CD14-positive monocyte (primary cell): ENCODE measurements around the gene ABCG5. TPM values are rescaled to one million over a fixed set of nuclear protein-coding genes. Genes with fewer than 3 reads are reported as not detected.

Source experiments
- DNase-seq, 3 donors: peaks; one replicate each; pipeline ENCODE4 v3.0.0-alpha.2; 2011 to 2022
- H2AFZ ChIP-seq: 2 replicates; pipeline ENCODE4 v1.6.0; 2012; ENCODE audit warnings: mild to moderate bottlenecking, low read depth, low read length, inconsistent platforms; ENCODE audit not compliant: insufficient read depth, poor library complexity, severe bottlenecking
- H3K27ac ChIP-seq, 2 donors: 1 replicate in 1 of 2; 2 replicates in 1 of 2; pipeline ENCODE4 v1.5.1; 2012 to 2013; ENCODE audit warnings: low read length in 2 of 2, control low read depth in 1 of 2, inconsistent platforms in 1 of 2, low read depth in 1 of 2, mild to moderate bottlenecking in 1 of 2
- H3K27me3 ChIP-seq, 2 donors: one replicate each; pipeline versions ENCODE4 v1.6.0 to v1.6.1; 2011 to 2013; ENCODE audit warnings: low read length in 2 of 2; ENCODE audit not compliant: control insufficient read depth in 2 of 2, insufficient read depth in 2 of 2
- H3K36me3 ChIP-seq, 2 donors: replicated peaks in 1 of 2; 1 replicate in 1 of 2; 2 replicates in 1 of 2; pipeline versions ENCODE4 v1.5.1 to v1.6.1; 2012 to 2013; ENCODE audit warnings: low read length in 2 of 2, control low read depth in 1 of 2, inconsistent platforms in 1 of 2, mild to moderate bottlenecking in 1 of 2; ENCODE audit not compliant: insufficient read depth in 2 of 2, control insufficient read depth in 1 of 2
- H3K4me1 ChIP-seq, 2 donors: 1 replicate in 1 of 2; 2 replicates in 1 of 2; pipeline versions ENCODE4 v1.5.1 to v1.6.1; 2012 to 2013; ENCODE audit warnings: low read length in 2 of 2, control low read depth in 1 of 2, inconsistent platforms in 1 of 2, mild to moderate bottlenecking in 1 of 2, moderate library complexity in 1 of 2; ENCODE audit not compliant: insufficient read depth in 2 of 2, control insufficient read depth in 1 of 2
- H3K4me2 ChIP-seq: replicated peaks from 2 replicates; pipeline ENCODE3; 2012; ENCODE audit warnings: low read length, moderate library complexity, mild to moderate bottlenecking; ENCODE audit not compliant: poor library complexity, severe bottlenecking; ENCODE audit errors: extremely low read depth
- H3K4me3 ChIP-seq, 3 experiments: fragments of 200-600 bp in 1 of 3; sonication (generic) in 1 of 3; replicated peaks in 1 of 3; 1 replicate in 2 of 3; 2 replicates in 1 of 3; pipeline ENCODE4 v1.5.1; 2011 to 2013; ENCODE audit warnings: low read length in 3 of 3, mild to moderate bottlenecking in 3 of 3, control low read depth in 2 of 3, low read depth in 2 of 3, inconsistent platforms in 1 of 3, moderate library complexity in 1 of 3
- H3K79me2 ChIP-seq: 2 replicates; pipeline ENCODE4 v1.6.0; 2012; ENCODE audit warnings: mild to moderate bottlenecking, control low read depth, inconsistent platforms, low read length, moderate library complexity; ENCODE audit not compliant: insufficient read depth
- H3K9ac ChIP-seq: 2 replicates; pipeline ENCODE4 v1.6.0; 2017; ENCODE audit warnings: low read length, mild to moderate bottlenecking; ENCODE audit not compliant: insufficient read depth, poor library complexity, severe bottlenecking
- H3K9me3 ChIP-seq, 2 donors: replicated peaks in 1 of 2; 1 replicate in 1 of 2; 2 replicates in 1 of 2; pipeline versions ENCODE4 v1.5.1 to v1.6.1; 2012 to 2013; ENCODE audit warnings: low read length in 2 of 2, control low read depth in 1 of 2; ENCODE audit not compliant: control insufficient read depth in 1 of 2, insufficient read depth in 1 of 2
- H4K20me1 ChIP-seq: 2 replicates; pipeline ENCODE4 v1.6.0; 2012; ENCODE audit warnings: mild to moderate bottlenecking, low read length, control low read depth, moderate library complexity; ENCODE audit not compliant: insufficient read depth
- H3K27ac Mint-ChIP-seq, 7 donors: one replicate each; pipeline ENCODE4 v1.8.0; 2020; ENCODE audit warnings: mild to moderate bottlenecking in 7 of 7, mixed read lengths in 7 of 7, moderate library complexity in 6 of 7, inconsistent platforms in 2 of 7
- H3K27me3 Mint-ChIP-seq, 3 donors: one replicate each; pipeline ENCODE4 v1.8.0; 2021 to 2022; ENCODE audit warnings: low read depth in 3 of 3, mild to moderate bottlenecking in 3 of 3, mixed read lengths in 3 of 3, moderate library complexity in 3 of 3, inconsistent platforms in 1 of 3
- H3K36me3 Mint-ChIP-seq, 2 donors: one replicate each; pipeline ENCODE4 v1.8.0; 2020; ENCODE audit warnings: mixed read lengths in 2 of 2, inconsistent platforms in 1 of 2, mild to moderate bottlenecking in 1 of 2
- H3K4me1 Mint-ChIP-seq: one replicate; pipeline ENCODE4 v1.8.0; 2020; ENCODE audit warnings: mild to moderate bottlenecking, mixed read lengths
- H3K4me3 Mint-ChIP-seq, 2 donors: one replicate each; pipeline ENCODE4 v1.8.0; 2020; ENCODE audit warnings: mild to moderate bottlenecking in 2 of 2, mixed read lengths in 2 of 2, moderate library complexity in 1 of 2
- H3K9me3 Mint-ChIP-seq, 7 donors: one replicate each; pipeline ENCODE4 v1.8.0; 2020 to 2022; ENCODE audit warnings: mixed read lengths in 7 of 7, mild to moderate bottlenecking in 6 of 7, moderate library complexity in 6 of 7, inconsistent platforms in 2 of 7
- WGBS: methylation state at CpG from one replicate; pipeline ENCODE4 v1.1.5; 2013; ENCODE audit warnings: missing lambda C conversion rate; ENCODE audit not compliant: insufficient coverage; 5-methylcytosine and 5-hydroxymethylcytosine counted together
- intact Hi-C, 2 donors: fragments of 100-400 bp; cut with micrococcal nuclease; formaldehyde crosslinking; loops; one replicate each; pipeline versions ENCODE4 v1.15.0 to v1.15.1; 2023
- polyA plus RNA-seq, 3 donors: library from polyadenylated mRNA; depleted of rRNA in 1 of 3; unstranded in 2 of 3; stranded (reverse) in 1 of 3; fragments of 300-500 nt in 2 of 3; fragments of >200 nt in 1 of 3; fragmentation: Illumina TruSeq in 2 of 3; gene quantifications; 1 replicate in 2 of 3; 2 replicates in 1 of 3; pipeline ENCODE4 v1.2.3, GENCODE V29; 2012 to 2021
- TF ChIP-seq, protein P1 (sequence below): fragments of 200-600 bp; IDR thresholded peaks from one replicate; pipeline ENCODE4 v1.8.0; 2022; ENCODE audit warnings: antibody characterized with exemption, mild to moderate bottlenecking

The ABCG5 gene
- polyA plus RNA-seq, 3 donors, result not detected

- H3K27ac ChIP-seq, result no peak overlapping the region
- H3K36me3 ChIP-seq, result no peaks in the 10 kb centered on the region
- H3K27me3 ChIP-seq, result no peaks in the 10 kb centered on the region
- H3K4me1 Mint-ChIP-seq, result peaks cover 11% of the 10 kb centered on the region
- H3K9me3 ChIP-seq, result no peaks in the 10 kb centered on the region
- H3K9ac ChIP-seq, result no peak overlapping the region
- H3K4me1 ChIP-seq, result no peaks in the 10 kb centered on the region
- 83% methylated on average over 5 of the region's 7 CpGs for WGBS
- H3K9me3 Mint-ChIP-seq, result peaks cover 0 to 2% (median 0%) of the 10 kb centered on the region in 7 donors
- H3K79me2 ChIP-seq, result no peaks in the 10 kb centered on the region
- H4K20me1 ChIP-seq, result no peaks in the 10 kb centered on the region
- H3K4me3 Mint-ChIP-seq, result no peak overlapping the region
- DNase-seq, result no peak
- no peak overlapping the region for H3K4me3 ChIP-seq
- H2AFZ ChIP-seq, result no peak overlapping the region
- intact Hi-C loops, result no loop called here
- H3K4me2 ChIP-seq, result no peak overlapping the region
- peaks cover 12 to 16% (median 14%) of the 10 kb centered on the region in 3 donors for H3K27me3 Mint-ChIP-seq
- H3K36me3 Mint-ChIP-seq, result no peaks in the 10 kb centered on the region
- H3K27ac Mint-ChIP-seq, result no peak overlapping the region
- TF ChIP-seq, protein P1, sequence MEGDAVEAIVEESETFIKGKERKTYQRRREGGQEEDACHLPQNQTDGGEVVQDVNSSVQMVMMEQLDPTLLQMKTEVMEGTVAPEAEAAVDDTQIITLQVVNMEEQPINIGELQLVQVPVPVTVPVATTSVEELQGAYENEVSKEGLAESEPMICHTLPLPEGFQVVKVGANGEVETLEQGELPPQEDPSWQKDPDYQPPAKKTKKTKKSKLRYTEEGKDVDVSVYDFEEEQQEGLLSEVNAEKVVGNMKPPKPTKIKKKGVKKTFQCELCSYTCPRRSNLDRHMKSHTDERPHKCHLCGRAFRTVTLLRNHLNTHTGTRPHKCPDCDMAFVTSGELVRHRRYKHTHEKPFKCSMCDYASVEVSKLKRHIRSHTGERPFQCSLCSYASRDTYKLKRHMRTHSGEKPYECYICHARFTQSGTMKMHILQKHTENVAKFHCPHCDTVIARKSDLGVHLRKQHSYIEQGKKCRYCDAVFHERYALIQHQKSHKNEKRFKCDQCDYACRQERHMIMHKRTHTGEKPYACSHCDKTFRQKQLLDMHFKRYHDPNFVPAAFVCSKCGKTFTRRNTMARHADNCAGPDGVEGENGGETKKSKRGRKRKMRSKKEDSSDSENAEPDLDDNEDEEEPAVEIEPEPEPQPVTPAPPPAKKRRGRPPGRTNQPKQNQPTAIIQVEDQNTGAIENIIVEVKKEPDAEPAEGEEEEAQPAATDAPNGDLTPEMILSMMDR, result no peak
Observed at GRCh38 chr2:43822839-43823238, 15.8 kb downstream of the ABCG5 start.

- no peak overlapping the region for H3K4me3 ChIP-seq
- H3K9me3 ChIP-seq, result no peaks in the 10 kb centered on the region
- Mint-ChIP-seq H3K27me3 (peaks cover 10 to 12% (median 12%) of the 10 kb centered on the region in 3 donors), H3K27ac (no peak overlapping the region), H3K9me3 (peaks cover 0 to 2% (median 0%) of the 10 kb centered on the region in 7 donors), H3K4me3 (no peak overlapping the region), H3K36me3 (no peaks in the 10 kb centered on the region), H3K4me1 (peaks cover 11% of the 10 kb centered on the region)
- no peaks in the 10 kb centered on the region for H3K79me2 ChIP-seq
- H3K4me2 ChIP-seq, result no peak overlapping the region
- intact Hi-C loops, result no loop called here
- 94% methylated on average over 2 of the region's 7 CpGs for WGBS
- no peak overlapping the region for H3K27ac ChIP-seq
- no peaks in the 10 kb centered on the region for H3K4me1 ChIP-seq
- H3K36me3 ChIP-seq, result no peaks in the 10 kb centered on the region
- H3K27me3 ChIP-seq, result no peaks in the 10 kb centered on the region
- H4K20me1 ChIP-seq, result no peaks in the 10 kb centered on the region
- no peak for DNase-seq
- H3K9ac ChIP-seq, result no peak overlapping the region
- H2AFZ ChIP-seq, result no peak overlapping the region
- TF ChIP-seq, protein P1, result no peak
Observed at GRCh38 chr2:43819491-43820163, 19.0 kb downstream of the ABCG5 start.
